MV-4-11 (cell line): ENCODE measurements around the gene SDK2.

Experiments
- DNase-seq: peaks from one replicate; lab custom pipeline; 2025; lab: John Stamatoyannopoulos, UW

Gene SDK2

GRCh38 chr17:73632513-73632912 is 11.7 kb downstream of the SDK2 start:
- DNase-seq: no peak

GRCh38 chr17:73630965-73631595 is 13.2 kb downstream of the SDK2 start:
- no peak for DNase-seq

GRCh38 chr17:73630531-73630930 is 13.7 kb downstream of the SDK2 start:
- no peak for DNase-seq

GRCh38 chr17:73628642-73629552 is 15.3 kb downstream of the SDK2 start:
- DNase-seq: no peak

DNA sequence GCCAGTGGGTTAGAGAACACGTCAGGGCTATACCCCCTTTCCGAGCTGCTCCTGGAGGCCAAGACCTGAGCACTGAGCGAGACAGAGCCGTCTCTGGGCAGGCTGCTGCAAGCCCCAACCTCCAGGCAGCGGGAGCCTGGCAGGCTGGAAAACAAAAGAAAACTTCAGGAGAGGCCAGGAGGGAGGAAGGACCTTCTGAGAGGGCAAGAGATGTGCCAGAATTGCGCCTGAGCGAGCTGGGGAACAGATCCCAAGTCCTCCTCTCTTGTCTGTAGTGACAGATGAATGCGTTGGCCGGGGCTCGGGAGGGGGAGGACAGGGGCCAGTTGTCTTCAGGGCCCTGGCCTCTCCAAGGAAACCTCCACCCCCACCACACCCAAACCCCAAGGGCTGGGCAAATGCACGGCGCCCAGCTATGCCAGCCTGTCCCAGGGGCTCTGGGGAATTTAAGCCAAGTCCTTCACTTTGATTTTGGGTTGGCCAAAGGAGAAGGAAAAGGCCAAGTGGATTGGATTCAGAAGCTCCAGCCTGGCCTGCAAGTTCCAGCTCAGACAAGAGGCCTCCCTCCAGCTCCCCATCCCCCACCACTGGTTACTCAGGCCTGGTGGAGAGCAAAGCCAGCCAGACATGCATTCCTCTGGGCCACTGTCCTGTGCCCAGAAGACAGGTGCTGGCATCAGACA is 18.1 kb downstream of the SDK2 start:
- DNase-seq: no peak

GRCh38 chr17:73625006-73625405 is 19.2 kb downstream of the SDK2 start:
- DNase-seq: no peak

- DNase-seq: no peak
Measured at GRCh38 chr17:73624496-73624988, 19.7 kb downstream of the SDK2 start.

GRCh38 chr17:73623818-73624217 is 20.4 kb downstream of the SDK2 start:
- no peak for DNase-seq

DNA sequence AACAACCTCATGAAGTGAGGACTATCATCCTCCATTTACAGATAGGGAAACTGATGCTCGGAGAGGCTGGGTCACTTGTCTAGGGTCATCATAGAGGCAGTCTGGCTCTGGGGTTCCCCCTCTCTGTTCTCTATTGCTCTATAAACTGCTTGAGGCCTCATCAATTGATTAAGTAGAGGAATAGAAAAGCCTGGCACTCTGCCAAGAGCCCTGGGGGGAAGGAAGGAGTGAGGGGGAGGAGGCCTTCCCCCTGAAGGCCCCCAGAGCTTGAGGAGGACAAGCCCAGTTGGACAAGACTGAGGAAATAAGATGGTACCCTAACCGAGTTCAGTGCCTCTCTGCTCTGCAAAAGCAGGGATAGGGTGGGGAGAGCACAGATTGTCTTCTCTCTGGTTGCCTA is 21.0 kb downstream of the SDK2 start:
- DNase-seq: no peak

GRCh38 chr17:73622381-73622780 is 21.9 kb downstream of the SDK2 start:
- no peak for DNase-seq

DNA sequence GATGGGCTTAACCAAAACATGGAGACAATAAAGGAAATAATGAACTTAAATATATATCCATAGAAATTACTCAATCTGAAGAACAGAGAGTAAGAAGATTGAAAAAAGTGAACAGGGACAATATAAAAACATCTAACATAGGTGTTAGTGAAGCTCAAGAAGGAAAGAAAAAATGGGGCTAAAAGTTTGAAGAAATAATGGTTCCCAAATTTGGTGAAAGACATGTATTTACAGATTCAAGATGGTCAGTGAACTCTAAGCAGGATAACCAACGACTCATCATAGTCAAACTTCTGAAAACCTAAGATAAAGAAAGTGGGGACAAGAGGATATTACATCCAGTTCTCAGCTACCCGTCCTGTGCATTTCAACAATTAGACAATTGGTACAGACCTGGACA is 22.6 kb downstream of the SDK2 start:
- DNase-seq: no peak

GRCh38 chr17:73620414-73620813 is 23.8 kb downstream of the SDK2 start:
- DNase-seq: no peak

DNA sequence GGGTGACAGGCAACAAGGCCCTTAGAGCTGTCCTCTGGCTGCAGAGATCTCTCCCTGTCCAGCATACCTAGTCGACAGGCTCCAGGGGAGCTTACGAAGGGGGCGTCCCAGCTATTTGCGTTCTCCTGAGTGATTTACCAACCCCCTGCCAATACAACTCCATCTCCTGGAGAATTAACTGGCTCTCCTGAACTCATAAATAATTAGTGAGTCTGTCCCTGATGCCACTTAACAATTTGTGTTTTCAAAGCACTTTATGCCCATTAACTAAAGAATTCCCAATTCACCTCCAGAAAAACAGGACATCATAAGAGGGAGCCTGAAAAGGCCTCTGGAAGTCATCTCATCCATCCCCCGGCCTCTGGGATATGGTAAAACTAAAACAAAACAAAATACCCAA is 26.7 kb downstream of the SDK2 start:
- DNase-seq: no peak

GRCh38 chr17:73616873-73617404 is 27.3 kb downstream of the SDK2 start:
- no peak for DNase-seq

DNA sequence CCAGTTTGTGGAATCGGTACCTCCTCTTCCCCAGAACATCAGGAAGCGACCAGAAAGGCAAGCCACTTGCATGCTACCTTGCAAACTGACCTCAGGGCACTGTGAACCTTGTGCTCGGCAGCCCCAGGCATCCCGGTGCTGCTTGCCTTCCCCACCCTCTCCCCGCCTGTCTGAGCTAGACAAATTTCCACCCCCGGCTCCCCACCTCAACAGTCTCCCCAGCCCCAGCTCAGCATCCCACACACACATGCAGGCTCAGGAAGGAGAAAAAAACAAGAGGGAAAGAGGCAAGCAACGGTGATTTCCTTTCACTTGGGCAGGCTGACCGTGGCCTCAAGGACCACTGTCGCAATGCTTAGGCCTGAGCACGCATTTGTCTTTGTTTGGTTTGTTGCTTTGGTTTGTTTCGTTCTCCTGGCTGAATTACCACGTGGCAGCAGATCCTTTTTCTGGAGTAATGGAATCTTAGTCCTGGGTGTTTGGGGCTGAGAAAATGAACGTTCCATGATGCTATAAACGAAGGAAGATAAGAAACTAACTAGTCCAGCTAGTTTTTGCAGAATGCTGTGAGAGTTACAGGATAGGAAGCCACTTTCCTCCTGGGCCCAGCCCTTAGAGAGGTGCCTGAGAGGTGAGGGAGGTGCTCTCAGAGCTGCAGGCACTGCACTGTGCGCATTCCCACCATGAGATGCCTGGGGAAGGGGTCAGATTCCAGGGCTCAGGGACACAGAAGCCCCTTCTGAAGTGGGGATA is 27.9 kb downstream of the SDK2 start:
- no peak for DNase-seq

- DNase-seq: no peak
Measured at GRCh38 chr17:73614256-73614655, 30.0 kb downstream of the SDK2 start.

GRCh38 chr17:73613271-73614233 is 30.7 kb downstream of the SDK2 start:
- DNase-seq: no peak

DNA sequence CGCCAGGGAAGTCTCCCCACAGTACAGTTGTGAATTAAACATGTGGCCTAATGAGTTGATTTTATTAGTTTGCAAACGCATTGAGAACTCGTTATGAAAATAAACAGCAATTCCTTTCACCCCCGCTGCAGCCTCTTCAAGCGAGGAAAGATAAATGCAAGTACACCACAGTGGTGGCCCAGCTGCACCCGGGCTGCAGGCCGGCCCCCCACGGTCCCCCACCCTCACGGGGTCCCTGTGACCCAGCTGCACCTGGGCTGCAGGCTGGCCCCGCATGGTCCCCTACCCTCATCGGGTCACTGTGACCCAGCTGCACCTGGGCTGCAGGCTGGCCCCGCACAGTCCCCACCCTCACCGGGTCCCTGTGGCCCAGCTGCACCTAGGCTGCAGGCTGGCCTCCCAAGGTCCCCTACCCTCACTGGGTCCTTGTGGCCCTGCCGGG is 32.2 kb downstream of the SDK2 start:
- no peak for DNase-seq

GRCh38 chr17:73611630-73612029 is 32.6 kb downstream of the SDK2 start:
- DNase-seq: no peak

GRCh38 chr17:73610331-73610911 is 33.8 kb downstream of the SDK2 start:
- DNase-seq: no peak
